Measurements from ENCODE around the gene DAB2IP.

DAB2IP gene

GRCh38 chr9:121607434-121608167 is 43.8 kb upstream of the DAB2IP start:
- DNase-seq = peak; percentile 80 to 83
- no peak overlapping the region for H3K9ac ChIP-seq (ENCODE audit: low read length)
- H4K91ac ChIP-seq (ENCODE audit: low read depth, low read length) = peak overlapping the region; percentile 4
- H3K79me2 ChIP-seq (ENCODE audit: control insufficient read depth, insufficient read depth, low read length, poor library complexity) = no peaks in the 10 kb centered on the region
- H4K12ac ChIP-seq (ENCODE audit: low read depth, low read length) = no peak overlapping the region
- no peaks in the 10 kb centered on the region for H3K27me3 ChIP-seq (ENCODE audit: insufficient read depth, low read length)
- H3K23ac ChIP-seq (ENCODE audit: low read length) = no peak overlapping the region
- H3K14ac ChIP-seq (ENCODE audit: low read length) = no peak overlapping the region
- H3K4me1 ChIP-seq (ENCODE audit: control insufficient read depth in 1 of 2, insufficient read depth in 2 of 2, low read length in 2 of 2) = peaks cover 42 to 51% of the 10 kb centered on the region in 2 experiments
- no peak overlapping the region for H2BK12ac ChIP-seq (ENCODE audit: low read length)
- no peak overlapping the region for H3K4ac ChIP-seq (ENCODE audit: low read depth, low read length)
- no peaks in the 10 kb centered on the region for H3K36me3 ChIP-seq (ENCODE audit: control insufficient read depth in 1 of 2, insufficient read depth in 2 of 2, low read length in 2 of 2)
- peak overlapping the region; percentile 44 for H3K4me2 ChIP-seq (ENCODE audit: low read length)
- H3K18ac ChIP-seq (ENCODE audit: low read length) = no peak overlapping the region
- no peak overlapping the region for H4K8ac ChIP-seq (ENCODE audit: low read depth, low read length)
- H3K27ac ChIP-seq (ENCODE audit: low read depth, low read length) = peak overlapping the region; percentile 81
- H3K79me1 ChIP-seq (ENCODE audit: low read length) = peaks cover 18% of the 10 kb centered on the region
- no peak overlapping the region for H2AK5ac ChIP-seq (ENCODE audit: low read length)
- no peak overlapping the region for H2AFZ ChIP-seq (ENCODE audit: insufficient read depth, low read length, poor library complexity)
- H2BK120ac ChIP-seq (ENCODE audit: insufficient read depth, low read length, poor library complexity) = peak overlapping the region; percentile 0
- no CpG with 5 or more reads among the region's 10 CpGs for WGBS (ENCODE audit: extremely low coverage, insufficient coverage, insufficient read length)
- H3K4me3 ChIP-seq (ENCODE audit: low read depth, low read length) = no peak overlapping the region
- no peaks in the 10 kb centered on the region for H3K9me3 ChIP-seq (ENCODE audit: insufficient read depth, low read depth, low read length)
- H2BK5ac ChIP-seq (ENCODE audit: low read depth, low read length, poor library complexity) = no peak overlapping the region

DNA sequence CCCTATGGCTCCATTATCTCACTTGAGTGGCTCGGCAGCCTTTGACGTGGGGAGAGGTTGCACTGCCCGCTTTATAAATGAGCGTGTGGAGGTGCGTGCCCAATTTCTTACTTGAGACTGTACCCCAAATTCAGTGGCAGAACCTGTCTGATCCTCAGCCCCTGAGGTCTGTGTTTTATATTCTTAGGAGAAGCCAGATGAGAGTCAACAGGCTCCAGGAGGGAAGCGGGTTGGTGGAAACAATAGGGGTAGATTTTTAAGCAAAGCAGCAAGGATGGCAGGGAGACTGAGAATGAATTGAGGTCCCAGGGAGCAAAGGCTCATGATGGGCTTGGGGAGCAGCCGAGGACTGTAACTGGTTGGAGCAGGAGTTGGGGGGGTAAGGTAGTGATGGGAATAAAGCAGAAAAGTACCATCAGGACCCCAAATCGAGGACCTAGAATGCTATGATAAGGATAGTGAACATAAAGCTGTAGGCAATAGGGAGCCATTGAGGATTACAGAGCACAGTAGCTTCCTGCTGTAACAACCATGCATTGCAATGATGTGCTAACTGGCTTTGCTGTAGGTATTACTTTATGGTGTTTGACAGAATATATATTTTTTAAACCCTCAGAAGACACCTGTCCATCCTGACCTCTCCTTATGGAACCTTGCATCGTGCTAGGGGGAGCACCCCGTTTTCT is 43.1 kb upstream of the DAB2IP start:
- Histone ChIP-seq H3K36me3 (ENCODE audit: control insufficient read depth in 1 of 2, insufficient read depth in 2 of 2, low read length in 2 of 2) (no peaks in the 10 kb centered on the region), H3K4ac (ENCODE audit: low read depth, low read length) (no peak overlapping the region), H4K91ac (ENCODE audit: low read depth, low read length) (peak overlapping the region; percentile 12), H3K23ac (ENCODE audit: low read length) (no peak overlapping the region), H3K18ac (ENCODE audit: low read length) (no peak overlapping the region), H2BK5ac (ENCODE audit: low read depth, low read length, poor library complexity) (no peak overlapping the region), H3K27me3 (ENCODE audit: insufficient read depth, low read length) (no peaks in the 10 kb centered on the region), H3K79me2 (ENCODE audit: control insufficient read depth, insufficient read depth, low read length, poor library complexity) (no peaks in the 10 kb centered on the region), H3K4me1 (ENCODE audit: control insufficient read depth in 1 of 2, insufficient read depth in 2 of 2, low read length in 2 of 2) (peaks cover 43 to 52% of the 10 kb centered on the region in 2 experiments), H3K4me3 (ENCODE audit: low read depth, low read length) (no peak overlapping the region), H3K4me2 (ENCODE audit: low read length) (peak overlapping the region; percentile 44), H3K9me3 (ENCODE audit: insufficient read depth, low read depth, low read length) (no peaks in the 10 kb centered on the region), H3K14ac (ENCODE audit: low read length) (no peak overlapping the region), H2BK12ac (ENCODE audit: low read length) (peak overlapping the region; percentile 4), H3K79me1 (ENCODE audit: low read length) (peaks cover 20% of the 10 kb centered on the region), H2AFZ (ENCODE audit: insufficient read depth, low read length, poor library complexity) (no peak overlapping the region), H3K27ac (ENCODE audit: low read depth, low read length) (peak overlapping the region; percentile 52), H2BK120ac (ENCODE audit: insufficient read depth, low read length, poor library complexity) (peak overlapping the region; percentile 13), H4K12ac (ENCODE audit: low read depth, low read length) (no peak overlapping the region), H3K9ac (ENCODE audit: low read length) (no peak overlapping the region), H4K8ac (ENCODE audit: low read depth, low read length) (no peak overlapping the region), H2AK5ac (ENCODE audit: low read length) (peak overlapping the region; percentile 18)
- DNase-seq = no peak
- no CpG with 5 or more reads among the region's 10 CpGs for WGBS (ENCODE audit: extremely low coverage, insufficient coverage, insufficient read length)

- Histone ChIP-seq H4K12ac (ENCODE audit: low read depth, low read length) (no peak overlapping the region), H3K18ac (ENCODE audit: low read length) (peak overlapping the region; percentile 28), H3K14ac (ENCODE audit: low read length) (peak overlapping the region; percentile 40), H3K36me3 (ENCODE audit: control insufficient read depth in 1 of 2, insufficient read depth in 2 of 2, low read length in 2 of 2) (no peaks in the 10 kb centered on the region), H3K79me2 (ENCODE audit: control insufficient read depth, insufficient read depth, low read length, poor library complexity) (no peaks in the 10 kb centered on the region), H3K23ac (ENCODE audit: low read length) (no peak overlapping the region), H2BK5ac (ENCODE audit: low read depth, low read length, poor library complexity) (no peak overlapping the region), H3K4me1 (ENCODE audit: control insufficient read depth in 1 of 2, insufficient read depth in 2 of 2, low read length in 2 of 2) (peaks cover 31 to 40% of the 10 kb centered on the region in 2 experiments), H4K8ac (ENCODE audit: low read depth, low read length) (peak overlapping the region; percentile 0), H2BK120ac (ENCODE audit: insufficient read depth, low read length, poor library complexity) (peak overlapping the region; percentile 47), H3K27ac (ENCODE audit: low read depth, low read length) (peak overlapping the region; percentile 22), H3K4me3 (ENCODE audit: low read depth, low read length) (no peak overlapping the region), H3K79me1 (ENCODE audit: low read length) (peaks cover 16% of the 10 kb centered on the region), H3K9me3 (ENCODE audit: insufficient read depth, low read depth, low read length) (no peaks in the 10 kb centered on the region), H2AK5ac (ENCODE audit: low read length) (no peak overlapping the region), H2BK12ac (ENCODE audit: low read length) (peak overlapping the region; percentile 29), H3K4ac (ENCODE audit: low read depth, low read length) (peak overlapping the region; percentile 7), H3K9ac (ENCODE audit: low read length) (no peak overlapping the region), H2AFZ (ENCODE audit: insufficient read depth, low read length, poor library complexity) (no peak overlapping the region), H4K91ac (ENCODE audit: low read depth, low read length) (peak overlapping the region; percentile 26), H3K27me3 (ENCODE audit: insufficient read depth, low read length) (no peaks in the 10 kb centered on the region), H3K4me2 (ENCODE audit: low read length) (no peak overlapping the region)
- no CpG with 5 or more reads among the region's 6 CpGs for WGBS (ENCODE audit: extremely low coverage, insufficient coverage, insufficient read length)
- DNase-seq = peak; percentile 85 to 97
Measured at GRCh38 chr9:121609822-121610637, 41.4 kb upstream of the DAB2IP start.

- no peak overlapping the region for H2BK5ac ChIP-seq (ENCODE audit: low read depth, low read length, poor library complexity)
- H3K23ac ChIP-seq (ENCODE audit: low read length) = no peak overlapping the region
- WGBS (ENCODE audit: extremely low coverage, insufficient coverage, insufficient read length) = no CpG with 5 or more reads among the region's 9 CpGs
Measured at GRCh38 chr9:121610638-121610953, 40.8 kb upstream of the DAB2IP start.

More at GRCh38 chr9:121610638-121610953, 40.8 kb upstream of the DAB2IP start:
- peak overlapping the region; percentile 7 for H3K4ac ChIP-seq (ENCODE audit: low read depth, low read length)
- peaks cover 16% of the 10 kb centered on the region for H3K79me1 ChIP-seq (ENCODE audit: low read length)
- H3K79me2 ChIP-seq (ENCODE audit: control insufficient read depth, insufficient read depth, low read length, poor library complexity) = no peaks in the 10 kb centered on the region
- H4K91ac ChIP-seq (ENCODE audit: low read depth, low read length) = no peak overlapping the region
- no peaks in the 10 kb centered on the region for H3K9me3 ChIP-seq (ENCODE audit: insufficient read depth, low read depth, low read length)
- H3K27ac ChIP-seq (ENCODE audit: low read depth, low read length) = no peak overlapping the region
- no peak overlapping the region for H3K14ac ChIP-seq (ENCODE audit: low read length)
- H4K8ac ChIP-seq (ENCODE audit: low read depth, low read length) = no peak overlapping the region
- H3K36me3 ChIP-seq (ENCODE audit: control insufficient read depth in 1 of 2, insufficient read depth in 2 of 2, low read length in 2 of 2) = no peaks in the 10 kb centered on the region
- no peak overlapping the region for H4K12ac ChIP-seq (ENCODE audit: low read depth, low read length)
- no peak overlapping the region for H2BK120ac ChIP-seq (ENCODE audit: insufficient read depth, low read length, poor library complexity)
- no peak overlapping the region for H2AK5ac ChIP-seq (ENCODE audit: low read length)
- peaks cover 31 to 40% of the 10 kb centered on the region in 2 experiments for H3K4me1 ChIP-seq (ENCODE audit: control insufficient read depth in 1 of 2, insufficient read depth in 2 of 2, low read length in 2 of 2)
- no peak overlapping the region for H3K4me3 ChIP-seq (ENCODE audit: low read depth, low read length)
- no peak overlapping the region for H2BK12ac ChIP-seq (ENCODE audit: low read length)
- no peaks in the 10 kb centered on the region for H3K27me3 ChIP-seq (ENCODE audit: insufficient read depth, low read length)
- no peak overlapping the region for H3K4me2 ChIP-seq (ENCODE audit: low read length)
- no peak overlapping the region for H2AFZ ChIP-seq (ENCODE audit: insufficient read depth, low read length, poor library complexity)
- H3K9ac ChIP-seq (ENCODE audit: low read length) = no peak overlapping the region
- peak overlapping the region; percentile 12 for H3K18ac ChIP-seq (ENCODE audit: low read length)
- no peak for DNase-seq

Data from trophoblast cell (in vitro differentiated cells and primary cell).